ENCODE data around the gene PTBP3. TPM values are rescaled to one million over a fixed set of nuclear protein-coding genes. Genes with fewer than 3 reads are reported as not detected.
"Not testable (repeated sequence)": the region's sequence is repeated elsewhere in the genome, so short reads cannot be mapped to it uniquely, and the experiment has no call there.

Gene PTBP3
- total RNA-seq, 4 donors from 2014 or later, result 19.9 to 31.1 (median 25.5) TPM

DNA sequence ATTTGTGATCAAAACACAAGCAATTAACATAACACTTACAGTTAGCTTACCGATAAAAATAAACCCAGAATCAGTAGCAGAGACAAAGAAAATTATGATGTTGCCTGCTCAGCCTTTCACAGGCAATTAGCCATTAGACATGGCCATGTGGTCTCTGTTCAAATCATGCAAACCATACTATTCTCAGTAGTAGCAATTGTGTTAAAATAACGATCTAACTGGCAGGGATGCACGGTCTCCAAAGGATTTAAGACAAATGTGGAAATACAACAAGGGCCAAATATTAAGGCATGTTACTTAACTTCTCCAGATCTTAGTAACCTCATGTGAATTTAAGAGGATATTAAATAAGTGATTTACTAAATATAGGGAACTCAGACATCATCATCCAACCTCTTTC, 59.5 kb downstream of the PTBP3 start:
- 65% methylated on average over 3 of the region's 3 CpGs for WGBS
- no peaks in the 10 kb centered on the region for H3K9me3 ChIP-seq
- H3K4me3 ChIP-seq, result no peak overlapping the region
- intact Hi-C loops (cut with DNase I), result no loop called here
- H3K27ac ChIP-seq (replicated peaks in 1 of 4), result no peak overlapping the region
- DNase-seq (ENCODE audit: extremely low spot score), result no peak
- no peaks in the 10 kb centered on the region for H3K27me3 ChIP-seq
- peaks cover 0 to 8% (median 3%) of the 10 kb centered on the region in 4 donors for H3K36me3 ChIP-seq
- H3K4me1 ChIP-seq, result peaks cover 0 to 10% (median 7%) of the 10 kb centered on the region in 4 donors
- TF ChIP-seq POLR2AphosphoS5 (IDR thresholded peaks at IDR 0.05), result no peak
- TF ChIP-seq, protein P1, sequence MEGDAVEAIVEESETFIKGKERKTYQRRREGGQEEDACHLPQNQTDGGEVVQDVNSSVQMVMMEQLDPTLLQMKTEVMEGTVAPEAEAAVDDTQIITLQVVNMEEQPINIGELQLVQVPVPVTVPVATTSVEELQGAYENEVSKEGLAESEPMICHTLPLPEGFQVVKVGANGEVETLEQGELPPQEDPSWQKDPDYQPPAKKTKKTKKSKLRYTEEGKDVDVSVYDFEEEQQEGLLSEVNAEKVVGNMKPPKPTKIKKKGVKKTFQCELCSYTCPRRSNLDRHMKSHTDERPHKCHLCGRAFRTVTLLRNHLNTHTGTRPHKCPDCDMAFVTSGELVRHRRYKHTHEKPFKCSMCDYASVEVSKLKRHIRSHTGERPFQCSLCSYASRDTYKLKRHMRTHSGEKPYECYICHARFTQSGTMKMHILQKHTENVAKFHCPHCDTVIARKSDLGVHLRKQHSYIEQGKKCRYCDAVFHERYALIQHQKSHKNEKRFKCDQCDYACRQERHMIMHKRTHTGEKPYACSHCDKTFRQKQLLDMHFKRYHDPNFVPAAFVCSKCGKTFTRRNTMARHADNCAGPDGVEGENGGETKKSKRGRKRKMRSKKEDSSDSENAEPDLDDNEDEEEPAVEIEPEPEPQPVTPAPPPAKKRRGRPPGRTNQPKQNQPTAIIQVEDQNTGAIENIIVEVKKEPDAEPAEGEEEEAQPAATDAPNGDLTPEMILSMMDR (IDR thresholded peaks at IDR 0.05), result no peak
- no peak for TF ChIP-seq POLR2A (IDR thresholded peaks at IDR 0.05; ENCODE audit: low read depth)
- TF ChIP-seq EP300 (IDR thresholded peaks at IDR 0.05), result no peak

GRCh38 chr9:112271466-112272098, 61.8 kb downstream of the PTBP3 start:
- Histone ChIP-seq H3K27ac (replicated peaks in 1 of 4) (no peak overlapping the region), H3K36me3 (peaks cover 0 to 18% (median 6%) of the 10 kb centered on the region in 4 donors), H3K4me3 (no peak overlapping the region), H3K27me3 (no peaks in the 10 kb centered on the region), H3K9me3 (no peaks in the 10 kb centered on the region), H3K4me1 (peaks cover 0 to 10% (median 3%) of the 10 kb centered on the region in 4 donors)
- TF ChIP-seq, protein P1 (IDR thresholded peaks at IDR 0.05), result no peak
- TF ChIP-seq POLR2AphosphoS5 (IDR thresholded peaks at IDR 0.05) (no peak), POLR2A (IDR thresholded peaks at IDR 0.05; ENCODE audit: low read depth) (no peak)
- no peak for DNase-seq (ENCODE audit: extremely low spot score)
- 100% methylated on average over 2 of the region's 2 CpGs for WGBS
- intact Hi-C loops (cut with DNase I), result no loop called here

- intact Hi-C loops (cut with DNase I), result no loop called here
- H3K27me3 ChIP-seq, result no peaks in the 10 kb centered on the region
- no peak overlapping the region for H3K27ac ChIP-seq (replicated peaks in 1 of 4)
- peaks cover 0 to 26% (median 6%) of the 10 kb centered on the region in 4 donors for H3K36me3 ChIP-seq
- TF ChIP-seq, protein P1 (IDR thresholded peaks at IDR 0.05), result no peak
- TF ChIP-seq EP300 (IDR thresholded peaks at IDR 0.05), result no peak
- no peak for TF ChIP-seq POLR2AphosphoS5 (IDR thresholded peaks at IDR 0.05)
- TF ChIP-seq POLR2A (IDR thresholded peaks at IDR 0.05; ENCODE audit: low read depth), result no peak
- WGBS, result 96% methylated on average over 5 of the region's 5 CpGs
- DNase-seq (ENCODE audit: extremely low spot score), result no peak
- H3K9me3 ChIP-seq, result no peaks in the 10 kb centered on the region
- H3K4me1 ChIP-seq, result peaks cover under 1 to 17% (median 4%) of the 10 kb centered on the region in 4 donors
- no peak overlapping the region for H3K4me3 ChIP-seq
Observed at GRCh38 chr9:112268413-112268812, 65.0 kb downstream of the PTBP3 start.

DNA sequence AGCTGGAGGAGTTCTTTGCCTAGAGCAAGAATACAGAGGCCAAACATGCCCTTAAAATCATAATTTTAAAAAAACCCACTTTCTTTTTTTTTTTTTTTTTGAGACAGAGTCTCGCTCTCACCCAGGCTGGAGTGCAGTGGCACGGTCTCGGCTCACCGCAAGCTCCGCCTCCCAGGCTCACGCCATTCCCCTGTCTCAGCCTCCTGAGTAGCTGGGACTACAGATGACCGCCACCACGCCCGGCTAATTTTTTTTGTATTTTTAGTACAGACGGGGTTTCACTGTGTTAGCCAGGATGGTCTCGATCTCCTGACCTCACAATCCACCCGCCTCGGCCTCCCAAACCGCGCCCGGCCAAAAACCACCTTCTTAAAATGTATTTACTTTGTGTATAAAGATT, 66.3 kb downstream of the PTBP3 start:
- DNase-seq (ENCODE audit: extremely low spot score); H3K4me3 ChIP-seq; intact Hi-C loops (cut with DNase I); H3K9me3 ChIP-seq; H3K27ac ChIP-seq (replicated peaks in 1 of 4); H3K27me3 ChIP-seq: not testable (repeated sequence)
- Histone ChIP-seq H3K36me3 (peaks cover 0 to 26% (median 6%) of the 10 kb centered on the region in 4 donors), H3K4me1 (peaks cover 0 to 29% (median 8%) of the 10 kb centered on the region in 4 donors)
- WGBS, result 95% methylated on average over 16 of the region's 16 CpGs

- intact Hi-C loops (cut with DNase I), result no loop called here
- 92% methylated on average over 9 of the region's 9 CpGs for WGBS
- DNase-seq (ENCODE audit: extremely low spot score), result no peak
- no peak overlapping the region for H3K4me3 ChIP-seq
- TF ChIP-seq POLR2A (IDR thresholded peaks at IDR 0.05; ENCODE audit: low read depth) (no peak), EP300 (IDR thresholded peaks at IDR 0.05) (no peak), POLR2AphosphoS5 (IDR thresholded peaks at IDR 0.05) (no peak)
- TF ChIP-seq, protein P1 (IDR thresholded peaks at IDR 0.05), result no peak
- peaks cover 0 to 40% (median 10%) of the 10 kb centered on the region in 4 donors for H3K4me1 ChIP-seq
- peaks cover 0 to 22% (median 5%) of the 10 kb centered on the region in 4 donors for H3K36me3 ChIP-seq
- H3K27me3 ChIP-seq, result no peaks in the 10 kb centered on the region
- H3K27ac ChIP-seq (replicated peaks in 1 of 4), result no peak overlapping the region
- no peaks in the 10 kb centered on the region for H3K9me3 ChIP-seq
Observed at GRCh38 chr9:112265391-112265790, 68.0 kb downstream of the PTBP3 start.

All from esophagus muscularis mucosa (tissue), 4 donors.